IgD-negative memory B cell (primary cell): ENCODE measurements around the gene NINJ2. TPM values are rescaled to one million over a fixed set of nuclear protein-coding genes. Genes with fewer than 3 reads are reported as not detected.

Experiments used
- H3K27ac Mint-ChIP-seq, 3 donors: one replicate each; pipeline ENCODE4 v1.8.0; 2020 to 2022; ENCODE audit warnings: mild to moderate bottlenecking in 3 of 3, mixed read lengths in 3 of 3, moderate library complexity in 1 of 3
- H3K27me3 Mint-ChIP-seq: one replicate; pipeline ENCODE4 v1.8.0; 2021; ENCODE audit warnings: mixed read lengths
- H3K36me3 Mint-ChIP-seq: one replicate; pipeline ENCODE4 v1.8.0; 2020; ENCODE audit warnings: mild to moderate bottlenecking, mixed read lengths
- H3K4me1 Mint-ChIP-seq, 3 donors: one replicate each; pipeline ENCODE4 v1.8.0; 2020 to 2022; ENCODE audit warnings: mixed read lengths in 3 of 3, mild to moderate bottlenecking in 1 of 3
- H3K4me3 Mint-ChIP-seq, 4 donors: one replicate each; pipeline ENCODE4 v1.8.0; 2020 to 2022; ENCODE audit warnings: mild to moderate bottlenecking in 4 of 4, mixed read lengths in 4 of 4, moderate library complexity in 3 of 4
- H3K9me3 Mint-ChIP-seq, 3 donors: one replicate each; pipeline ENCODE4 v1.8.0; 2020 to 2021; ENCODE audit warnings: mixed read lengths in 3 of 3, mild to moderate bottlenecking in 1 of 3
- polyA plus RNA-seq: library from polyadenylated mRNA; unstranded; fragments of 300-500 nt; fragmentation: Illumina TruSeq; gene quantifications from one replicate; pipeline ENCODE4 v1.2.3, GENCODE V29; 2021

NINJ2 gene
- polyA plus RNA-seq, 1 donor from 2014 or later = 15.8 TPM

GRCh38 chr12:533718-534117, 129.5 kb downstream of the NINJ2 start:
- H3K27me3 Mint-ChIP-seq = peaks cover 3% of the 10 kb centered on the region
- H3K9me3 Mint-ChIP-seq = peaks cover 0 to 10% (median 6%) of the 10 kb centered on the region in 3 donors
- H3K27ac Mint-ChIP-seq = no peak overlapping the region
- peaks cover 0 to 3% (median 0%) of the 10 kb centered on the region in 3 donors for H3K4me1 Mint-ChIP-seq
- peaks cover 1% of the 10 kb centered on the region for H3K36me3 Mint-ChIP-seq
- no peak overlapping the region for H3K4me3 Mint-ChIP-seq

- Mint-ChIP-seq H3K36me3 (peaks cover 1% of the 10 kb centered on the region), H3K27me3 (peaks cover 3% of the 10 kb centered on the region), H3K27ac (no peak overlapping the region), H3K4me1 (peaks cover 0 to 3% (median 0%) of the 10 kb centered on the region in 3 donors), H3K9me3 (peaks cover 0 to 10% (median 6%) of the 10 kb centered on the region in 3 donors), H3K4me3 (no peak overlapping the region)
These were observed 130.2 kb downstream of the NINJ2 start for GRCh38 chr12:532908-533565.

GRCh38 chr12:531951-532585, 131.2 kb downstream of the NINJ2 start:
- peaks cover 0 to 10% (median 6%) of the 10 kb centered on the region in 3 donors for H3K9me3 Mint-ChIP-seq
- peaks cover 0 to 3% (median 0%) of the 10 kb centered on the region in 3 donors for H3K4me1 Mint-ChIP-seq
- no peak overlapping the region for H3K27ac Mint-ChIP-seq

GRCh38 chr12:530821-531220, 132.4 kb downstream of the NINJ2 start:
- H3K36me3 Mint-ChIP-seq = peaks cover 4% of the 10 kb centered on the region
- H3K9me3 Mint-ChIP-seq = peaks cover 0 to 10% (median 6%) of the 10 kb centered on the region in 3 donors
- H3K4me3 Mint-ChIP-seq = no peak overlapping the region
- peaks cover 0 to 3% (median 0%) of the 10 kb centered on the region in 3 donors for H3K4me1 Mint-ChIP-seq
- peaks cover 5% of the 10 kb centered on the region for H3K27me3 Mint-ChIP-seq
- no peak overlapping the region for H3K27ac Mint-ChIP-seq

More at GRCh38 chr12:531951-532585, 131.2 kb downstream of the NINJ2 start:
- Mint-ChIP-seq H3K36me3 (peaks cover 4% of the 10 kb centered on the region), H3K4me3 (peak overlapping the region in 1 of 4 donors; percentile 2), H3K27me3 (peaks cover 3% of the 10 kb centered on the region)

GRCh38 chr12:530308-530707, 132.9 kb downstream of the NINJ2 start:
- Mint-ChIP-seq H3K4me1 (peaks cover 0 to 1% (median 0%) of the 10 kb centered on the region in 3 donors), H3K27me3 (peaks cover 2% of the 10 kb centered on the region), H3K9me3 (peaks cover 0 to 10% (median 6%) of the 10 kb centered on the region in 3 donors), H3K36me3 (peaks cover 3% of the 10 kb centered on the region), H3K4me3 (no peak overlapping the region), H3K27ac (no peak overlapping the region)

- Mint-ChIP-seq H3K27ac (no peak overlapping the region), H3K36me3 (peaks cover 3% of the 10 kb centered on the region), H3K4me1 (peaks cover 0 to 2% (median 0%) of the 10 kb centered on the region in 3 donors), H3K27me3 (peaks cover 2% of the 10 kb centered on the region), H3K4me3 (no peak overlapping the region), H3K9me3 (peaks cover 0 to 9% (median 4%) of the 10 kb centered on the region in 3 donors)
These were observed 135.5 kb downstream of the NINJ2 start for GRCh38 chr12:527729-528128.

- Mint-ChIP-seq H3K36me3 (peaks cover 3% of the 10 kb centered on the region), H3K4me3 (no peak overlapping the region), H3K27ac (no peak overlapping the region), H3K9me3 (peaks cover 0 to 4% (median 4%) of the 10 kb centered on the region in 3 donors), H3K27me3 (peaks cover 3% of the 10 kb centered on the region), H3K4me1 (peaks cover 0 to 2% (median 0%) of the 10 kb centered on the region in 3 donors)
These were observed 136.0 kb downstream of the NINJ2 start for GRCh38 chr12:527241-527640.

- H3K9me3 Mint-ChIP-seq = peaks cover 0 to 4% (median 0%) of the 10 kb centered on the region in 3 donors
- H3K36me3 Mint-ChIP-seq = peaks cover 3% of the 10 kb centered on the region
- no peak overlapping the region for H3K4me3 Mint-ChIP-seq
- peaks cover 3% of the 10 kb centered on the region for H3K27me3 Mint-ChIP-seq
- peaks cover 0 to 2% (median 0%) of the 10 kb centered on the region in 3 donors for H3K4me1 Mint-ChIP-seq
- H3K27ac Mint-ChIP-seq = no peak overlapping the region
These were observed 137.2 kb downstream of the NINJ2 start for GRCh38 chr12:526089-526488.

- H3K27me3 Mint-ChIP-seq = peaks cover 6% of the 10 kb centered on the region
- no peak overlapping the region for H3K27ac Mint-ChIP-seq
These were observed 138.9 kb downstream of the NINJ2 start for GRCh38 chr12:524167-524951.

GRCh38 chr12:522692-523378, 140.4 kb downstream of the NINJ2 start:
- Mint-ChIP-seq H3K27me3 (peaks cover 9% of the 10 kb centered on the region), H3K36me3 (peaks cover 3% of the 10 kb centered on the region), H3K4me1 (peaks cover 0 to 2% (median 0%) of the 10 kb centered on the region in 3 donors), H3K27ac (peak overlapping the region in 1 of 3 donors; percentile 43), H3K9me3 (no peaks in the 10 kb centered on the region), H3K4me3 (no peak overlapping the region)

More at GRCh38 chr12:524167-524951, 138.9 kb downstream of the NINJ2 start:
- no peak overlapping the region for H3K4me3 Mint-ChIP-seq
- no peaks in the 10 kb centered on the region for H3K9me3 Mint-ChIP-seq
- H3K36me3 Mint-ChIP-seq = peaks cover 3% of the 10 kb centered on the region
- peaks cover 0 to 2% (median 0%) of the 10 kb centered on the region in 3 donors for H3K4me1 Mint-ChIP-seq

- no peaks in the 10 kb centered on the region for H3K36me3 Mint-ChIP-seq
- H3K9me3 Mint-ChIP-seq = no peaks in the 10 kb centered on the region
- H3K4me3 Mint-ChIP-seq = no peak overlapping the region
- no peak overlapping the region for H3K27ac Mint-ChIP-seq
- no peaks in the 10 kb centered on the region for H3K4me1 Mint-ChIP-seq
- H3K27me3 Mint-ChIP-seq = peaks cover 8% of the 10 kb centered on the region
These were observed 143.1 kb downstream of the NINJ2 start for GRCh38 chr12:520119-520518.

GRCh38 chr12:517538-517937, 145.7 kb downstream of the NINJ2 start:
- no peak overlapping the region for H3K27ac Mint-ChIP-seq
- H3K4me1 Mint-ChIP-seq = peaks cover 0 to 1% (median 0%) of the 10 kb centered on the region in 3 donors
- H3K4me3 Mint-ChIP-seq = no peak overlapping the region
- H3K27me3 Mint-ChIP-seq = peaks cover 9% of the 10 kb centered on the region
- H3K9me3 Mint-ChIP-seq = peaks cover 0 to 1% (median 1%) of the 10 kb centered on the region in 3 donors
- H3K36me3 Mint-ChIP-seq = no peaks in the 10 kb centered on the region
